ENCODE measurements around the gene LRRTM4. TPM values are rescaled to one million over a fixed set of nuclear protein-coding genes. Genes with fewer than 3 reads are reported as not detected.

LRRTM4 gene
- total RNA-seq, 1 experiment from 2014 or later: not detected

DNA sequence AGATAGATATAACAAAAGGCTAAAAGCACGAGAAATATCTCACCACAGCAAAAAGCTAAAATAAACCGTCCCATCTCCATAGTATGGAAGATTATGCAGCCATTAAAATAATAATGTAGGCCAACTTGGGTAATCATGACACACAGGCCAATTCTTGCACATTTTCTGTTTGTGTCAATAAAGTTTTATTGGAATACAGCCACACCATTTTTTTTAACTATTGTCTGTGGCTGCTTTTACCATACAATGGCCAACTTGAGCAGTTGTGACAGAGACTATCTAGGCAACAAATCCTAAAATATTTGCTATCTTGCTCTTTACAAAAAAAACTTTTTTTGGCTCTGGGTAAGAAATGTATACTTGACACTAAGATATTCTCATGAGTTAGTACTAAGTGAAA, 212.5 kb downstream of the LRRTM4 start:
- H3K27ac Mint-ChIP-seq (ENCODE audit: low read depth, unreplicated experiment): no peak overlapping the region

GRCh38 chr2:77301441-77301840, 220.7 kb downstream of the LRRTM4 start:
- no peaks in the 10 kb centered on the region for H3K9me3 Mint-ChIP-seq (ENCODE audit: unreplicated experiment)
- intact Hi-C loops (cut with micrococcal nuclease): no loop called here
- H3K27ac Mint-ChIP-seq (ENCODE audit: low read depth, unreplicated experiment): no peak overlapping the region
- BruUV-seq (replicated peaks): no TSS peak
- no peak overlapping the region for H3K4me3 Mint-ChIP-seq (ENCODE audit: unreplicated experiment)
- ChIA-PET POLR2A (no interaction called here), CTCF (no interaction called here)
- no peaks in the 10 kb centered on the region for H3K36me3 Mint-ChIP-seq (ENCODE audit: insufficient read depth, unreplicated experiment)
- no peaks in the 10 kb centered on the region for H3K4me1 Mint-ChIP-seq (ENCODE audit: insufficient read depth, unreplicated experiment)
- DNase-seq (ENCODE audit: unreplicated experiment): no peak
- peaks cover 12% of the 10 kb centered on the region for H3K27me3 Mint-ChIP-seq (ENCODE audit: insufficient read depth, unreplicated experiment)
- no peak for TF ChIP-seq CTCF (IDR thresholded peaks at IDR 0.05; ENCODE audit: unreplicated experiment)

More for the DNA sequence above, 212.5 kb downstream of the LRRTM4 start:
- ChIA-PET POLR2A (no interaction called here), CTCF (no interaction called here)
- Mint-ChIP-seq H3K27me3 (ENCODE audit: insufficient read depth, unreplicated experiment) (peaks cover 14% of the 10 kb centered on the region), H3K36me3 (ENCODE audit: insufficient read depth, unreplicated experiment) (no peaks in the 10 kb centered on the region), H3K4me3 (ENCODE audit: unreplicated experiment) (no peak overlapping the region), H3K4me1 (ENCODE audit: insufficient read depth, unreplicated experiment) (no peaks in the 10 kb centered on the region), H3K9me3 (ENCODE audit: unreplicated experiment) (no peaks in the 10 kb centered on the region)
- no peak for TF ChIP-seq CTCF (IDR thresholded peaks at IDR 0.05; ENCODE audit: unreplicated experiment)
- DNase-seq (ENCODE audit: unreplicated experiment): no peak
- no TSS peak for BruUV-seq (replicated peaks)
- intact Hi-C loops (cut with micrococcal nuclease): no loop called here

DNA sequence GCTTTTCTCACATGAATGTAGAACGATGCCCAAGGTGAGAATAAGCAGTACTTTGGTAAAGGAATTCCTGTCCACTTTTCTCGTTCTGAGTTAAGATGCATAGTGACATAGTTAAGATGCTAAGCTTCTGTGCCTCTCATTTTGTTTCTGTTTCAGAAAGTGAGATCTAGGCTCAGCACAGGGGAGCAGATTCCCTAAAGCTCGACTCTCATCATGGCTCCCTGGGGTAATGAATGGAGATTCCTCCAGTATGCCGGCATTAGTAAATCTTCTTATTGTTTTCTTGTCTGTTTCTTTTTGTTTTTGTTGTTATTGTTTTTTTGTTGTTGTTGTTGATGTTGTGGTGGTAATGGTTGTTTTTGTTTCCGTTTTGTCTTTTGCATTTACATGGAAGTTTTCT, 225.4 kb downstream of the LRRTM4 start:
- Mint-ChIP-seq H3K4me1 (ENCODE audit: insufficient read depth, unreplicated experiment) (no peaks in the 10 kb centered on the region), H3K9me3 (ENCODE audit: unreplicated experiment) (no peaks in the 10 kb centered on the region), H3K27ac (ENCODE audit: low read depth, unreplicated experiment) (no peak overlapping the region), H3K4me3 (ENCODE audit: unreplicated experiment) (no peak overlapping the region), H3K27me3 (ENCODE audit: insufficient read depth, unreplicated experiment) (peaks cover 12% of the 10 kb centered on the region), H3K36me3 (ENCODE audit: insufficient read depth, unreplicated experiment) (no peaks in the 10 kb centered on the region)
- POLR2A ChIA-PET: no interaction called here
- TF ChIP-seq CTCF (IDR thresholded peaks at IDR 0.05; ENCODE audit: unreplicated experiment): no peak
- CTCF ChIA-PET: no interaction called here
- DNase-seq (ENCODE audit: unreplicated experiment): no peak
- intact Hi-C loops (cut with micrococcal nuclease): no loop called here
- no TSS peak for BruUV-seq (replicated peaks)

- intact Hi-C loops (cut with micrococcal nuclease): no loop called here
- no TSS peak for BruUV-seq (replicated peaks)
- H3K9me3 Mint-ChIP-seq (ENCODE audit: unreplicated experiment): no peaks in the 10 kb centered on the region
- H3K27ac Mint-ChIP-seq (ENCODE audit: low read depth, unreplicated experiment): no peak overlapping the region
- ChIA-PET POLR2A (no interaction called here), CTCF (interaction anchor here (0.6 kb wide), 1 partner anchor 49 kb away, joined by 3 read pairs; no protein-coding TSS in a partner anchor)
- no peak for TF ChIP-seq CTCF (IDR thresholded peaks at IDR 0.05; ENCODE audit: unreplicated experiment)
- no peak for DNase-seq (ENCODE audit: unreplicated experiment)
- H3K27me3 Mint-ChIP-seq (ENCODE audit: insufficient read depth, unreplicated experiment): peaks cover 26% of the 10 kb centered on the region
- no peaks in the 10 kb centered on the region for H3K4me1 Mint-ChIP-seq (ENCODE audit: insufficient read depth, unreplicated experiment)
- no peak overlapping the region for H3K4me3 Mint-ChIP-seq (ENCODE audit: unreplicated experiment)
- no peaks in the 10 kb centered on the region for H3K36me3 Mint-ChIP-seq (ENCODE audit: insufficient read depth, unreplicated experiment)
Observed at GRCh38 chr2:77294474-77294873, 227.7 kb downstream of the LRRTM4 start.
